Subcutaneous preadipocyte (primary cell): ENCODE data around the gene PKN2. TPM values are rescaled to one million over a fixed set of nuclear protein-coding genes. Genes with fewer than 3 reads are reported as not detected.

Experiments used
- small RNA-seq: library from RNA; depleted of rRNA; stranded (forward); fragments of <200 nt; gene quantifications from one replicate; pipeline ENCODE3, GENCODE V24; 2012
- total RNA-seq: library from RNA; depleted of rRNA; stranded (reverse); fragments of >200 nt; gene quantifications from 2 replicates; pipeline ENCODE4 v1.2.3, GENCODE V29; 2012

Gene PKN2
- total RNA-seq = 27.6 and 42.4 TPM in 2 replicates

GRCh38 chr1:88683541-88684481, at the start of gene PKN2:
Gene PKN2, plus strand, starts transcription at chr1:88684273. Its CDS starts 308 bp downstream, at chr1:88684581.

Small RNA genes within 50 kb of the gene (small RNA-seq; reads per million reads assigned to genes)
- not detected for gene RNU6-125P

Other genes with a start within 250 kb of the PKN2 start
- gene GTF2B, start 207.3 kb downstream of the PKN2 start, total RNA-seq = 28.5 and 30.1 TPM in 2 replicates